Osteoblast (primary cell): ENCODE measurements around the gene C1R. TPM values are rescaled to one million over a fixed set of nuclear protein-coding genes. Genes with fewer than 3 reads are reported as not detected.
A peak's percentile ranks its signal among the peaks of the same experiment; 100 is the strongest.

ENCODE experiments used
- DNase-seq: peaks from one replicate; pipeline ENCODE4 v3.0.0; 2011; ENCODE audit warnings: low spot score, mixed read lengths; ENCODE audit not compliant: insufficient read length; ENCODE audit errors: missing footprints
- H2AFZ ChIP-seq: 2 replicates; pipeline ENCODE4 v1.6.0; 2011; ENCODE audit warnings: mild to moderate bottlenecking, low read length
- H3K27ac ChIP-seq: 2 replicates; pipeline ENCODE4 v1.5.1; 2011; ENCODE audit warnings: mild to moderate bottlenecking, low read depth, low read length, moderate library complexity
- H3K27me3 ChIP-seq: 2 replicates; pipeline ENCODE4 v1.6.0; 2012; ENCODE audit warnings: mild to moderate bottlenecking, control low read depth, inconsistent platforms, low read length, moderate library complexity; ENCODE audit not compliant: insufficient read depth
- H3K36me3 ChIP-seq: 2 replicates; pipeline ENCODE4 v1.5.1; 2011; ENCODE audit warnings: mild to moderate bottlenecking, low read length, control low read depth, moderate library complexity; ENCODE audit not compliant: insufficient read depth
- H3K4me1 ChIP-seq: 2 replicates; pipeline ENCODE4 v1.5.1; 2011; ENCODE audit warnings: mild to moderate bottlenecking, low read length, control low read depth, moderate library complexity; ENCODE audit not compliant: insufficient read depth
- H3K4me2 ChIP-seq: 2 replicates; pipeline ENCODE4 v1.6.0; 2011; ENCODE audit warnings: mild to moderate bottlenecking, low read length; ENCODE audit not compliant: insufficient read depth
- H3K4me3 ChIP-seq: fragments of 200-600 bp; sonication (generic); 3 replicates; pipeline ENCODE4 v1.5.1; 2012; ENCODE audit warnings: mild to moderate bottlenecking, low read length, inconsistent platforms; ENCODE audit not compliant: insufficient read depth
- H3K79me2 ChIP-seq: 2 replicates; pipeline ENCODE4 v1.6.0; 2012; ENCODE audit warnings: mild to moderate bottlenecking, low read length, control low read depth, inconsistent platforms; ENCODE audit not compliant: insufficient read depth
- H3K9me3 ChIP-seq: 2 replicates; pipeline ENCODE4 v1.5.1; 2011; ENCODE audit warnings: low read depth, low read length, control low read depth
- H4K20me1 ChIP-seq: 2 replicates; pipeline ENCODE4 v1.6.0; 2012; ENCODE audit warnings: mild to moderate bottlenecking, low read length, control low read depth; ENCODE audit not compliant: insufficient read depth
- CTCF ChIP-seq: IDR thresholded peaks from 2 replicates; pipeline ENCODE4 v1.5.1; 2011; ENCODE audit warnings: mild to moderate bottlenecking, low read depth, low read length, moderate library complexity; ENCODE audit errors: extremely low read depth
- total RNA-seq: library from RNA; depleted of rRNA; stranded (reverse); fragments of >200 nt; gene quantifications from 2 replicates; pipeline ENCODE4 v1.2.3, GENCODE V29; 2012

Gene C1R
- total RNA-seq, 1 donor: 330 TPM

- Histone ChIP-seq H3K4me3 (no peak overlapping the region), H2AFZ (no peak overlapping the region), H3K27me3 (no peaks in the 10 kb centered on the region), H3K79me2 (no peaks in the 10 kb centered on the region), H4K20me1 (no peaks in the 10 kb centered on the region), H3K9me3 (no peaks in the 10 kb centered on the region), H3K4me1 (no peaks in the 10 kb centered on the region), H3K36me3 (peaks cover 12% of the 10 kb centered on the region), H3K27ac (no peak overlapping the region), H3K4me2 (no peak overlapping the region)
- no peak for TF ChIP-seq CTCF
- DNase-seq: no peak
Measured at GRCh38 chr12:7136676-7137075, 44.4 kb upstream of the C1R start.

- peaks cover 2% of the 10 kb centered on the region for H3K27me3 ChIP-seq
- no peak overlapping the region for H3K4me2 ChIP-seq
- H2AFZ ChIP-seq: no peak overlapping the region
- no peak for TF ChIP-seq CTCF
- H3K27ac ChIP-seq: no peak overlapping the region
- no peaks in the 10 kb centered on the region for H3K9me3 ChIP-seq
- H3K36me3 ChIP-seq: peaks cover 12% of the 10 kb centered on the region
- H3K4me1 ChIP-seq: peaks cover 4% of the 10 kb centered on the region
- no peaks in the 10 kb centered on the region for H3K79me2 ChIP-seq
- H3K4me3 ChIP-seq: no peak overlapping the region
- no peak for DNase-seq
- H4K20me1 ChIP-seq: no peaks in the 10 kb centered on the region
Measured at GRCh38 chr12:7136071-7136470, 43.8 kb upstream of the C1R start.

DNA sequence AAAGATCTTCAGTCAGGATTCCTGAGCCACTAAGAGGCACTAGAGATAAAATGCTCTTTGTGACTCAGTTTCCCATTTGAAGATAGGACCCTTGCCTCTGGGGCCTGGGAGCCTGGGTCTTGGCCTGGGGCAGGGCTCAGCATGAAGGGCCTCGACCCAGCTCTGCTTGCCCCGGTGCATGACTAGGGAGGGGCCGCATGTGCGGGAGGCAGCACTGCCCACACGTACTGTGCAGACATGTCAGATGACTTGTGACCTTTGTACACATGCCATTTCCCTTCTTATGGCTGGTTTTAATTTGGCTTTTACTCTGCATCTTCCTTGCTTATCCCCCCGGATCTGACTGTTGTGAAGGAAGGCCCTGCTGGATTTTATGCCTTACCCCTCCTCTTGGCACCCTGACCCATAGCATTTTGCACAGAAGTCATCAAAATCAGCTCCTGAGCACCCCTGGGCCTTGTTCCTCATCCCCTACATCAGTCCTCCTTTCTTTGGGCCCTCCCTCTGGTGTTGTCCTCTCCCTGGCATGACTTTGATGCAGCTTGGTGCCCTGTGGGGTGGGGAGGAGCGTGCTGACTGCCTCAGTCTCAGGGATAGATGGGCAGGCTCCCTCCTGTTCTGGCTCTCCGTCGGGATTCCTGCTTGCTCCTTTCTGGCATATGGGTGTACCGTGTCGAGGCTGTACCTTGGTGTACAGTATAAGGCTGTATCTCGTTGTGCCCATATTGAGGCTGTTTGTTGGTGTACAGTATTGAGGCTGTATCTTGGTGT lies 42.3 kb upstream of the C1R start:
- Histone ChIP-seq H3K79me2 (no peaks in the 10 kb centered on the region), H3K4me1 (peaks cover 11% of the 10 kb centered on the region), H3K4me3 (no peak overlapping the region), H3K27ac (no peak overlapping the region), H3K9me3 (no peaks in the 10 kb centered on the region), H3K36me3 (peaks cover 12% of the 10 kb centered on the region), H3K27me3 (peaks cover 4% of the 10 kb centered on the region), H2AFZ (no peak overlapping the region), H3K4me2 (no peak overlapping the region), H4K20me1 (no peaks in the 10 kb centered on the region)
- DNase-seq: no peak
- no peak for TF ChIP-seq CTCF

DNA sequence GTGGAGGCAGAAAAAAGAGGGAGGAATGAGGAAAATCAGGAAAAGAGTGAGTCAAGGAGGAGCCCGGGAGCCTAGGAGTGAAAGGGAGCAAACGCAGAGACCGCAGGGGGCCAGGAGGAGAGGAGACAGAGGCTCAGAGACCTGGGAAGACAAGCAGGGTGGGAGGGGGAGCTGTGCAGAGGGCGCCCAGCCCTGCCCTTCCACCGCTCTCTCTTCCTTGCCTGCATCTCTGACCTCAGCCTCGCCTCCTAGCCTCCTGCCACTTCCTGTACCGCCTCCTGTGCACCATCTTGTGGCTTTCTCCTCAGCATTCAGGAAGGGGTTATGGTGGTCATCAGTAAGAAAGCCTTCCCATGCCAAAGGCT lies 39.2 kb upstream of the C1R start:
- Histone ChIP-seq H3K36me3 (peaks cover 12% of the 10 kb centered on the region), H2AFZ (peak overlapping the region; percentile 61), H3K79me2 (no peaks in the 10 kb centered on the region), H3K27me3 (peaks cover 8% of the 10 kb centered on the region), H3K9me3 (no peaks in the 10 kb centered on the region), H3K4me3 (peak overlapping the region; percentile 77), H3K4me2 (peak overlapping the region; percentile 87), H3K4me1 (peaks cover 17% of the 10 kb centered on the region), H4K20me1 (no peaks in the 10 kb centered on the region), H3K27ac (no peak overlapping the region)
- DNase-seq: no peak
- no peak for TF ChIP-seq CTCF
